ENCODE measurements around the gene CNPY1.

DNA sequence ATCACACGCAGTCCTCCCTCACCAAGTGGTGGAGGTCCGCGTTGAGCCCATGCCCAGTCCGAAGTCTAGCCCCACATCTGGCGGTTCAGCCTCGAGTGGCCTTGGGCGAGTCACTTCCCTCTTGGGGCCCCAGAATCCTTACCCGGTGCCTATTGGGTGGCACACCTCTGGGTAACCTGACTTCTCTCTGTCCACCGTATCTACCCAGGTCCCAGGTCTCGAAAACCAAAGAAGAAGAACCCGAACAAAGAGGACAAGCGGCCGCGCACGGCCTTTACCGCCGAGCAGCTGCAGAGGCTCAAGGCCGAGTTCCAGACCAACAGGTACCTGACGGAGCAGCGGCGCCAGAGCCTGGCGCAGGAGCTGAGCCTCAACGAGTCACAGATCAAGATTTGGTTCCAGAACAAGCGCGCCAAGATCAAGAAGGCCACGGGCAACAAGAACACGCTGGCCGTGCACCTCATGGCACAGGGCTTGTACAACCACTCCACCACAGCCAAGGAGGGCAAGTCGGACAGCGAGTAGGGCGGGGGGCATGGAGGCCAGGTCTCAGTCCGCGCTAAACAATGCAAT, 84.1 kb downstream of the CNPY1 start:
- TF ChIP-seq, protein P1, sequence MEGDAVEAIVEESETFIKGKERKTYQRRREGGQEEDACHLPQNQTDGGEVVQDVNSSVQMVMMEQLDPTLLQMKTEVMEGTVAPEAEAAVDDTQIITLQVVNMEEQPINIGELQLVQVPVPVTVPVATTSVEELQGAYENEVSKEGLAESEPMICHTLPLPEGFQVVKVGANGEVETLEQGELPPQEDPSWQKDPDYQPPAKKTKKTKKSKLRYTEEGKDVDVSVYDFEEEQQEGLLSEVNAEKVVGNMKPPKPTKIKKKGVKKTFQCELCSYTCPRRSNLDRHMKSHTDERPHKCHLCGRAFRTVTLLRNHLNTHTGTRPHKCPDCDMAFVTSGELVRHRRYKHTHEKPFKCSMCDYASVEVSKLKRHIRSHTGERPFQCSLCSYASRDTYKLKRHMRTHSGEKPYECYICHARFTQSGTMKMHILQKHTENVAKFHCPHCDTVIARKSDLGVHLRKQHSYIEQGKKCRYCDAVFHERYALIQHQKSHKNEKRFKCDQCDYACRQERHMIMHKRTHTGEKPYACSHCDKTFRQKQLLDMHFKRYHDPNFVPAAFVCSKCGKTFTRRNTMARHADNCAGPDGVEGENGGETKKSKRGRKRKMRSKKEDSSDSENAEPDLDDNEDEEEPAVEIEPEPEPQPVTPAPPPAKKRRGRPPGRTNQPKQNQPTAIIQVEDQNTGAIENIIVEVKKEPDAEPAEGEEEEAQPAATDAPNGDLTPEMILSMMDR (IDR thresholded peaks at IDR 0.05; ENCODE audit: borderline replicate concordance, extremely low read depth, low read length, poor library complexity, severe bottlenecking) = no peak
- TF ChIP-seq EZH2 (IDR thresholded peaks at IDR 0.05; ENCODE audit: borderline replicate concordance, low read depth, low read length, severe bottlenecking) = no peak

Data from DND-41 (cell line).